ENCODE data around the gene OR7E24.
"Not testable (repeated sequence)": the region's sequence is repeated elsewhere in the genome, so short reads cannot be mapped to it uniquely, and the experiment has no call there.

The OR7E24 gene

GRCh38 chr19:9250630-9251029, at the start of gene OR7E24:
OR7E24 (plus strand) TSS chr19:9250930; CDS start chr19:9251044, 114 bp downstream.
- DNase-seq (ENCODE audit: low read depth in 3 of 3, low spot score in 1 of 3), result no peak

- DNase-seq (ENCODE audit: low read depth in 3 of 3, low spot score in 1 of 3), result peak; percentile 9 to 41 (median 20)
Measured at GRCh38 chr19:9205501-9206113, 45.1 kb upstream of the OR7E24 start.

- DNase-seq (ENCODE audit: low read depth in 3 of 3, low spot score in 1 of 3), result no peak
Measured at GRCh38 chr19:9219489-9219888, 31.2 kb upstream of the OR7E24 start, which contains the start of gene OR7D4. OR7D4 (minus strand) TSS chr19:9219589; CDS start chr19:9214837, 4,752 bp downstream.

GRCh38 chr19:9251236-9251635, 506 bp downstream of the OR7E24 start:
- DNase-seq (ENCODE audit: low read depth in 3 of 3, low spot score in 1 of 3), result no peak

GRCh38 chr19:9283485-9283884, 32.8 kb downstream of the OR7E24 start:
- not testable (repeated sequence) for DNase-seq (ENCODE audit: low read depth in 3 of 3, low spot score in 1 of 3)

GRCh38 chr19:9289231-9289884, 38.6 kb downstream of the OR7E24 start:
- no peak for DNase-seq (ENCODE audit: low read depth in 3 of 3, low spot score in 1 of 3)

- DNase-seq (ENCODE audit: low read depth in 3 of 3, low spot score in 1 of 3), result no peak
Measured at GRCh38 chr19:9295411-9295849, 44.7 kb downstream of the OR7E24 start.

- DNase-seq (ENCODE audit: low read depth in 3 of 3, low spot score in 1 of 3), result no peak
Measured at GRCh38 chr19:9296336-9296735, 45.6 kb downstream of the OR7E24 start.

All from stimulated activated CD4-positive, alpha-beta T cell treated with anti-CD3 and anti-CD28 coated beads, TNF-alpha, amount 100 ng/mL, for 1 hour (primary cell).